T-helper 22 cell (primary cell): ENCODE results near the gene CCNQ.
A peak's percentile ranks its signal among the peaks of the same experiment; 100 is the strongest.

Experiments
- DNase-seq: peaks from one replicate; pipeline ENCODE4 v3.0.0-alpha.2; 2020; ENCODE audit warnings: low read depth

CCNQ gene

GRCh38 chrX:153595859-153596857, 2.8 kb downstream of the CCNQ start:
- DNase-seq = no peak

GRCh38 chrX:153595387-153595786, 3.6 kb downstream of the CCNQ start:
- no peak for DNase-seq

- no peak for DNase-seq
Observed at GRCh38 chrX:153593811-153594500, 5.0 kb downstream of the CCNQ start.

- no peak for DNase-seq
Observed at GRCh38 chrX:153592966-153593688, 5.8 kb downstream of the CCNQ start.

GRCh38 chrX:153592091-153592833, 6.7 kb downstream of the CCNQ start:
- DNase-seq = no peak

- no peak for DNase-seq
Observed at GRCh38 chrX:153590961-153591956, 7.7 kb downstream of the CCNQ start.

GRCh38 chrX:153588782-153589446, 10.0 kb downstream of the CCNQ start:
- DNase-seq = no peak

GRCh38 chrX:153588021-153588781, 10.7 kb downstream of the CCNQ start:
- no peak for DNase-seq

- no peak for DNase-seq
Observed at GRCh38 chrX:153587342-153587741, 11.6 kb downstream of the CCNQ start.

GRCh38 chrX:153585827-153586226, 13.1 kb downstream of the CCNQ start:
- no peak for DNase-seq

GRCh38 chrX:153583433-153583832, 15.5 kb downstream of the CCNQ start:
- DNase-seq = no peak

- peak; percentile 45 for DNase-seq
Observed at GRCh38 chrX:153582896-153583295, 16.0 kb downstream of the CCNQ start.

- no peak for DNase-seq
Observed at GRCh38 chrX:153580700-153581386, 18.1 kb downstream of the CCNQ start.

GRCh38 chrX:153578889-153579288, 20.1 kb downstream of the CCNQ start:
- no peak for DNase-seq

GRCh38 chrX:153578200-153578835, 20.6 kb downstream of the CCNQ start:
- DNase-seq = no peak

GRCh38 chrX:153576961-153577360, 22.0 kb downstream of the CCNQ start:
- no peak for DNase-seq

- no peak for DNase-seq
Observed at GRCh38 chrX:153576239-153576870, 22.6 kb downstream of the CCNQ start.

- no peak for DNase-seq
Observed at GRCh38 chrX:153573984-153574383, 25.0 kb downstream of the CCNQ start.
